Measurements from ENCODE around the gene STXBP6.

- TF ChIP-seq CTCF (IDR thresholded peaks at IDR 0.05; ENCODE audit: insufficient read depth, low read length, poor library complexity, severe bottlenecking) (no peak), EZH2phosphoT487 (conservative IDR thresholded peaks at IDR 0.05; ENCODE audit: low read length) (no peak)
Observed at GRCh38 chr14:24861083-24861630, 188.8 kb downstream of the STXBP6 start.

All from SU-DHL-6 (cell line).